ENCODE measurements around the gene DNASE1L2. TPM values are rescaled to one million over a fixed set of nuclear protein-coding genes. Genes with fewer than 3 reads are reported as not detected.

The DNASE1L2 gene, protein sequence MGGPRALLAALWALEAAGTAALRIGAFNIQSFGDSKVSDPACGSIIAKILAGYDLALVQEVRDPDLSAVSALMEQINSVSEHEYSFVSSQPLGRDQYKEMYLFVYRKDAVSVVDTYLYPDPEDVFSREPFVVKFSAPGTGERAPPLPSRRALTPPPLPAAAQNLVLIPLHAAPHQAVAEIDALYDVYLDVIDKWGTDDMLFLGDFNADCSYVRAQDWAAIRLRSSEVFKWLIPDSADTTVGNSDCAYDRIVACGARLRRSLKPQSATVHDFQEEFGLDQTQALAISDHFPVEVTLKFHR
- total RNA-seq (2014; rRNA removed; shearing (Covaris generic); ENCODE audit: low replicate concordance), result 0.98 TPM in 1 of 2 replicates, not detected in the other

DNA sequence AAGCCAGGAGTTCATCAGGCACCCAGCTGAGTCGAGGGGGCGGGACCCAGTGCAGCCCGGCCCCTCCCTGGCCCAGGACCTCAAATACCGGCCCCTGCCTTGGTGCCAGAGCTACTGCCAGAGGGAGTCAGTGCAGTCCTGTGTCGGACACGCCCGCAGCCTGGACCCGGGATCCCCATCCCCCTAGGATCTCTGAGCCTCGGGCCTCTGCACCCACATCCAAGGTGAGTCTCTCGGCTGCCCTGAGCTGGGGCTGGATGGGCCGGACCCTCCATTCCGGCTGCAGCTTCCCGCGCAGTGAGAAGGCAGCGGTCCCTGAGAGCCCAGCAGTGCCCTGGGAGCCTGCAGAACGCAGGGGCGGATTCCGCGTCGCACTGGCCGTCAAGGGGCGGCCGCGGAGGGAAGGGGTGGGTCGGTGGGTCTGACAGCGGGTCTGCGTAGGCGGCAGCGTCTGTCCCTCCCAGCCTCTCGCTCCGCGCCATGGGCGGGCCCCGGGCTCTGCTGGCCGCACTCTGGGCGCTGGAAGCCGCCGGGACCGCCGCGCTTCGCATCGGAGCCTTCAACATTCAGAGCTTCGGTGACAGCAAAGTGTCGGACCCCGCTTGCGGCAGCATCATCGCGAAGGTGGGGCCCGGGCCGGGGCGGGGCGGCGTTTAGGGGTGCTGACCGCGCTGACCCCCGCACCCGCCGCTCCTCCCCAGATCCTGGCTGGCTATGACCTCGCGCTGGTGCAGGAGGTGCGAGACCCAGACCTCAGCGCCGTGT lies at the start of gene DNASE1L2:
TSS of gene DNASE1L2 (plus strand) at position 108 of the 765 bp plus-strand sequence. CDS start at position 481, 373 bp downstream.
- in situ Hi-C loops (cut with HindIII; ENCODE audit: low pct_unique_long_range_greater_than_20kb, low sequenced_read_pairs), result no loop called here
- no peak for DNase-seq (ENCODE audit: low read depth)

GRCh38 chr16:2186505-2186904 lies 49.7 kb upstream of the DNASE1L2 start:
- DNase-seq (ENCODE audit: low read depth), result no peak
- in situ Hi-C loops (cut with HindIII; ENCODE audit: low pct_unique_long_range_greater_than_20kb, low sequenced_read_pairs), result no loop called here

DNA sequence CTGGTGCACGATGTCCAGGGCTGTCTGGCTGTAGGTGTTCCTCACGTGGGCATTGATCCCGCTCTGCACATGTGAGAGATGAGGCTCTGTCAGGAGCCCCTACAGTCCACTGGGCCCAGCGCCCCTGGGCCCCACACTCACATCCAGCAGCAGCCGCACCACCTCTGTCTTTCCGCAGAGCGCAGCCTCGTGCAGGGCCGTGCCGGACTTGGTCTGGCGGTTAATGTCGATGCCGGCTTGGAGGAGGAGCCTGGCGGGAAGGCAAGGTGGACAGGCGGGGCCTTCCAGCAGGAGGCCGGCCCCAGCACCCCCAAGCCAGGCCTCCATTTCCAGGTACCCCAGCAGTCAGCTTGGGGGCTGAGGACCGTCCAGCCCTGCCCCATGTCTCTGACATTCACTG lies 49.0 kb upstream of the DNASE1L2 start:
- DNase-seq (ENCODE audit: low read depth), result no peak
- in situ Hi-C loops (cut with HindIII; ENCODE audit: low pct_unique_long_range_greater_than_20kb, low sequenced_read_pairs), result no loop called here

- in situ Hi-C loops (cut with HindIII; ENCODE audit: low pct_unique_long_range_greater_than_20kb, low sequenced_read_pairs), result no loop called here
- DNase-seq (ENCODE audit: low read depth), result no peak
Measured at GRCh38 chr16:2188395-2188794, 47.8 kb upstream of the DNASE1L2 start.

GRCh38 chr16:2189252-2189893 lies 46.9 kb upstream of the DNASE1L2 start:
- DNase-seq (ENCODE audit: low read depth), result no peak
- in situ Hi-C loops (cut with HindIII; ENCODE audit: low pct_unique_long_range_greater_than_20kb, low sequenced_read_pairs), result no loop called here

- in situ Hi-C loops (cut with HindIII; ENCODE audit: low pct_unique_long_range_greater_than_20kb, low sequenced_read_pairs), result no loop called here
- no peak for DNase-seq (ENCODE audit: low read depth)
Measured at GRCh38 chr16:2190002-2190658, 46.1 kb upstream of the DNASE1L2 start.

DNA sequence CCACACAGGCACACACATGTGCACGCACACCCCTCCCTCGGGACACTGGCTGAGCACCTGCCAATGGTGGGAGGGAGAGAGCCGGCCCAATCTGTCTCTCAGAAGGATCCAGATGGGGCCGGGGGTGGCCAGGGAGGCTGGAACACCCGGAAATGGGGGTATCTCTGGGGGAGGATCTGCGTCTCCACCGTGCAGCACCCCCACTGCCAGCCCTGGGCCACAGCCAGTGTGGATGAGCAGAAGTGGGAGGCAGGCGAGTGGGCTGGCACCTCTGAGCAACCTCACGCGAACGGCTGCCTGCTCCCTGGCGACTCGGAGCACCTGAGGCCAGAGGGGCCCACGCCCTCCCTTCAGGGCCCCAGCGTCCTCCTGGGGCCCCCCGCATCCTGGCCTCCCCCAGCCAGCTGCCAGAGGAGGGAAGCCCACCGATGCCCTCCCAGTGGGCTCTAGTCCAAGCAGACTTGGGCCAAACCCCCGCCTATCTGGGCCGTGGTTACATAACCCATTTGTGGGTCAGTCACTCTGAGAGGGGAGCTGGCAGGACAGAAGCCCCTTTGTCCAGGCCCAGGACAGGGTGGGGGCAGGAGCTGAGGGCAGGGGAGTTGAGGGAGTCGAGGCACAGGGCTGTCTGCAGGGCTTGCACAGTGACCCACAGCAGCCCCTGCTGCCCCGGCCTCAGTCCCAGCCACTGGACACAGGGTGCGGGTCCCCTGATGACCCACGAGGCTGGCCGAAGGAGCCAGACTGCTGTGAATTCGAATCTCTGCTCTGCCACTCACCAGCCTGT lies 45.4 kb upstream of the DNASE1L2 start:
- in situ Hi-C loops (cut with HindIII; ENCODE audit: low pct_unique_long_range_greater_than_20kb, low sequenced_read_pairs), result no loop called here
- no peak for DNase-seq (ENCODE audit: low read depth)

DNA sequence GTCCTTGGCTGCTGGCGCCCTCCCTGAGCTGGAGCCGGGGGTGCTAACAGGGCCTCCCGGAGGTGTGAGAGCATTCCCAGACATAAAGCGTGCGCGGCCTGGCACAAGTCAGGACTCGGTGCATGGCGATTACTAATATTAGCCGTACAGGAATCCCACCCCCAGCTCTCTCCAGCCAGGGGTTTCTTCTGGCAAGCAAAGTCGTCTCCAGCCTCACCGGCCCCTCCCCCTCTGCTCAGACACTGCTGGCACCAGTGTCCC lies 44.9 kb upstream of the DNASE1L2 start:
- in situ Hi-C loops (cut with HindIII; ENCODE audit: low pct_unique_long_range_greater_than_20kb, low sequenced_read_pairs), result no loop called here
- DNase-seq (ENCODE audit: low read depth), result no peak

DNA sequence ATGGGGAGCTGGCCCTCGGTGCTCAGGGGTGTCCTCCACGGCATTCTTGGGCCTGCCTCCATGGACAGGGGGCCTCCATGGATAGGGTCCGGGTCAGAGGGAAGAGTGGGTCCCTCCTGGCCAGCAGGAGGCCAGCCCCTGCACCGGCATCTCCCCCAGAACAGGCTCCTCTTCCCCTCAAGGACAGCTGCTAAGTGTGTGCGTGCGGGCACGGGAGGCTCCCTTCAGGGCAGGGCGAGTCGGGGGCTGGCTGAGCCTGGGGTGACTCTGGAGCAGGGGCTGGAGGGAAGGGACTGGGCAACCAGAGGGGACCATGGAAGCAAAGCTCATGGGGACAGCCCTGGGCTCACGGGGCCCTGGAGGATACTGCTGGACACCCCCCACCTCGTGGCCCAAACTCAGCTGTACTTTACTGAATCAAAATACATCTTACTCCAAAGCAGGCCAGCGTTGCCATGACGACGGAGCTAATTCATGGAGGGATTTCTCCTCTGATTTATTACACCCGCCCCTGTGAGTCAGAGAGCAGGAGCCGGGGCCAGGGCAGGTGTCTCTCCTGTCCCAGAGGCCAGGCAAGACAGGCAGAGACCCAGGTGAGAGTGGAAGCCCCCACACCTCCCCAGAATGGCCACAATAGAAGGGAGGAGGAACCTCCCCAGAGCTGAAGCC lies 41.9 kb upstream of the DNASE1L2 start:
- in situ Hi-C loops (cut with HindIII; ENCODE audit: low pct_unique_long_range_greater_than_20kb, low sequenced_read_pairs), result no loop called here

DNA sequence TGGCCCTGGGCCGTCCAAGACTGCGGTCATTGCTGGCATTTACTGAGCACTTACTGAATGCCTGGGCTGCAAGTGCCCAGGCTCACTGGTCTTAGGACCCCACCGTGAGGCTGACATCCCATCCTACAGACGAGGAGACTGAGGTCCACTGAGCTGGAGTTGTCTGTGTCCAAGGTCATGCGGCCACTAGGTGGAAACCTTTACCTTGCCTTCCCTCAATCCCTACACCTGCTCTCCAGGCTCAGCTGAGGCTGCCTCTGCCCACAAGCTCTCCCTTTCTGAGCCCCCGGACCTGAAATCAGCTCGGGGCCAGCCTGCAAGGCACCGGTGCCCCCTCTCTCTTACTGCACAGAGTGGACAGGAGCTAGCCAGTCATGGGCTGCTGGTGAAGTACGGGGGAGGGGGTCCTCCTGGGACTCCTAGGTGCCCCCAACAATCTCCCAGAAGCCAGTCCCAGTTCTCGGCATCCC lies 41.4 kb upstream of the DNASE1L2 start:
- in situ Hi-C loops (cut with HindIII; ENCODE audit: low pct_unique_long_range_greater_than_20kb, low sequenced_read_pairs), result no loop called here

More for the DNA sequence above, 41.9 kb upstream of the DNASE1L2 start:
- peak; percentile 55 for DNase-seq (ENCODE audit: low read depth)

GRCh38 chr16:2195322-2196161 lies 40.7 kb upstream of the DNASE1L2 start:
- in situ Hi-C loops (cut with HindIII; ENCODE audit: low pct_unique_long_range_greater_than_20kb, low sequenced_read_pairs), result no loop called here
- DNase-seq (ENCODE audit: low read depth), result no peak

More for the DNA sequence above, 41.4 kb upstream of the DNASE1L2 start:
- peak; percentile 48 for DNase-seq (ENCODE audit: low read depth)

- no peak for DNase-seq (ENCODE audit: low read depth)
- in situ Hi-C loops (cut with HindIII; ENCODE audit: low pct_unique_long_range_greater_than_20kb, low sequenced_read_pairs), result no loop called here
Measured at GRCh38 chr16:2196162-2196980, 39.9 kb upstream of the DNASE1L2 start, which contains the start of gene CASKIN1. TSS of gene CASKIN1 (minus strand) at chr16:2196605. CDS start at chr16:2196432, 173 bp downstream.

DNA sequence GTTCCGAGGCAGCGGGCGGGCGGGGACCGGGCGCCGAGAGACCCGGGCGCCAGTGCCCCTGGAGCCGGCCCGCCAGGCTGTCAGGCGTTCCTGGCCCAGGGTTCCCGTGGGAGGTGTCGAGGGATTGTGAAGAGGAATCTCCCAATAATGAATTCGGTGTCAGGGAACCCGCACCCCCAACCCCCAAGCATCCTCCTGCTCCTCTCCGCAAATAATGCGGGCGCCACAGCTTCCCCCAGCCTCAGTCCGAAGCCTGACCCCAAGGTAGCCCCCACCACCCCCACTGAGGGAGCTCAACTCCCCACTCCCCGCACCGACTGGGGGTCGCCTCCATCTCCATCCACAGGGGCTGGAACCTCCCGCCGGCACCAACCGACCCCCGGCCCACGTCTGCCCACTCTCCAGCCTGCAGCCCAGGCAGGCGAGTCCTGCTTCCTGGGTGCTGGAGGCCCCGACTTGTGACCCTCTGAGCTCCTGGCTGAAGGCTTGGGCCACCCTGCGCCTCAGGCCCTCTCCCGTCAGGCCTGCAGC lies 39.2 kb upstream of the DNASE1L2 start:
- in situ Hi-C loops (cut with HindIII; ENCODE audit: low pct_unique_long_range_greater_than_20kb, low sequenced_read_pairs), result no loop called here
- DNase-seq (ENCODE audit: low read depth), result no peak

GRCh38 chr16:2197765-2198164 lies 38.5 kb upstream of the DNASE1L2 start:
- in situ Hi-C loops (cut with HindIII; ENCODE audit: low pct_unique_long_range_greater_than_20kb, low sequenced_read_pairs), result no loop called here
- DNase-seq (ENCODE audit: low read depth), result no peak

DNA sequence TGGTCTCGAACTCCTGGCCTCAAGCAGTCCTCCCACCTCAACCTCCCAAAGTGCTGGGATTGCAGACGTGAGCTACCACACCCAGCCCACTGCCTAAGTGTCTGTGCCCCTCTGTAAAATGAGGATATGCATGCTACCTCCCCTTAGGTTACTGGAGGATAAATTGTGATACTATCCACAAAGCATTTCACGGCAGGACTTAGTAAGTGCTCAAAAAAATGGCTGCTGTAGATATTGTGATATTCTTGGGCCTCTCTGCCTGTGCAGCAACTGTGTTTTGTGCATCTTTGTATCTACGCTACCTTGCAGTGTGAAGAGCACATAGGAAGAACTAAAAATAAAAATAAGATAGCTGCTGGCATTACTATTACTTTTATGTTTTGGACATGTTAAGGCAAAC lies 38.0 kb upstream of the DNASE1L2 start:
- in situ Hi-C loops (cut with HindIII; ENCODE audit: low pct_unique_long_range_greater_than_20kb, low sequenced_read_pairs), result no loop called here

GRCh38 chr16:2199095-2199494 lies 37.1 kb upstream of the DNASE1L2 start:
- DNase-seq (ENCODE audit: low read depth), result no peak
- in situ Hi-C loops (cut with HindIII; ENCODE audit: low pct_unique_long_range_greater_than_20kb, low sequenced_read_pairs), result no loop called here

More for the DNA sequence above, 38.0 kb upstream of the DNASE1L2 start:
- no peak for DNase-seq (ENCODE audit: low read depth)
